Measurements from ENCODE around the gene FICD.
A peak's percentile ranks its signal among the peaks of the same experiment; 100 is the strongest.
"Not testable (repeated sequence)": the region's sequence is repeated elsewhere in the genome, so short reads cannot be mapped to it uniquely, and the experiment has no call there.

FICD gene

DNA sequence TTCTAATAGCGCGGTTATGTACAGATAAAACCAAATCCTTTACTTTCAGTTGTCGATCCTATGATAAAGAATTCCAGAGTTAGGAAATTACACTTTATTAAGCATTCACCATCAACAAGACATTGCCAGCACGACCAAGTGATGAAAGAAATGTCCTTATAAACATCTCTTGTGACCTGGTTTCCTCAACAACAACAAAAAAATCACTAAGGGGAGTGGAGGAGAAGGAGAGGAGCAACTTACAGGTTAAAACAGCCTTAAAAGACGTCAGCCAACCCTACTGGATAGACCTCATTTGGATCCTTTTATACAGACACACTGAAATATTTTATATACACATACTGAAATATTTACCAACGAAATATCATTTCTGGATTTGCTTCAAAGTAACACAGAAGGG, 23.1 kb downstream of the FICD start:
- Mint-ChIP-seq H3K27ac (no peak overlapping the region), H3K36me3 (ENCODE audit: low read depth) (peaks cover 55% of the 10 kb centered on the region), H3K9me3 (no peaks in the 10 kb centered on the region), H3K4me1 (ENCODE audit: low read depth) (peaks cover 3% of the 10 kb centered on the region), H3K4me3 (no peak overlapping the region), H3K27me3 (ENCODE audit: low read depth) (no peaks in the 10 kb centered on the region)
- no peak for DNase-seq (ENCODE audit: low spot score)

DNA sequence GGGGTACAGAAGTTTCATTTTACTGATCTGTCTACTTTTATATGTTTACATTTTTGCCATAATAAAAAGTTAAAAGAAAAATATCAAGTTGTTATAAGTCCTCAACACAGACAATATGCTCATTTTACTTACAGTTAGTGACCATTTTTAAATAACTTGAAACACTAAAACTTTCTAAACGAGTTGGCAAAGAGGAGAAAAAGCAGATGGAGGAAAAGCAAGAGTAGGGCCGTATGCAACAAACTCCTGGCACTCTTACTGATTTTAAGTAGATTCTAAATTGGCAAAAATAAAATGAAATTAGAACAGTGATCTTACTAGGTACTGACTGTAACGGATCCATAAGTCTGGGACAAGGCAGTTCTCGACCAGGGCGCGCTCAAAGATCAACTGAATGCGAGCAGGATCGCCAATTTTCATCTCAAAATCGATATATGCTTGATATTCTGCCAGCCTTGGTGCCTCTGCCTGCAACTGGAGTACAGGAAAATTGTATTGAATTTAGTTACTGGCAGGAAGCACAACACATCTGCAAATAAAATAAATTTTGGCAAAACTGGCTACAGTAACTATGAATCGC, 23.6 kb downstream of the FICD start:
- peaks cover 57% of the 10 kb centered on the region for H3K36me3 Mint-ChIP-seq (ENCODE audit: low read depth)
- H3K4me1 Mint-ChIP-seq (ENCODE audit: low read depth): peaks cover 3% of the 10 kb centered on the region
- no peak overlapping the region for H3K27ac Mint-ChIP-seq
- H3K9me3 Mint-ChIP-seq: no peaks in the 10 kb centered on the region
- DNase-seq (ENCODE audit: low spot score): no peak
- H3K27me3 Mint-ChIP-seq (ENCODE audit: low read depth): no peaks in the 10 kb centered on the region
- no peak overlapping the region for H3K4me3 Mint-ChIP-seq

DNA sequence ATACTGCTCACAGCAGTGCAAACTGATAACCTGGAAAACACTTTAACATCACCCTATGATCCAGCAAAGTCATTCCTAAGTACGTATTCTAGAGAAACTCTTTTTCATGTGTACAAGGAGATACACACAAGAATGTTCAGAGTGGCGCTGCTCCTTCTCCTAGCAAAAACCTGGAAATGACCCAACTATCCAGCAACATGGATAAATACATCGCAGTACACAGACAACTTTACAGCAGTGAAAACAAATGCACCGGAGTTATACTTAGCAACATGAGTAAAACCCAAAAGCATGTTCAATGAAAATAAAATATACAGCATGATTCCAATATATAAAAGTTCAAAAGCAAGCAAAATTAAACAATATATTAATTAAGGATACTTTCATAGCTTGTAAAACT, 27.2 kb downstream of the FICD start:
- Mint-ChIP-seq H3K4me3 (no peak overlapping the region), H3K4me1 (ENCODE audit: low read depth) (peaks cover 3% of the 10 kb centered on the region)

DNA sequence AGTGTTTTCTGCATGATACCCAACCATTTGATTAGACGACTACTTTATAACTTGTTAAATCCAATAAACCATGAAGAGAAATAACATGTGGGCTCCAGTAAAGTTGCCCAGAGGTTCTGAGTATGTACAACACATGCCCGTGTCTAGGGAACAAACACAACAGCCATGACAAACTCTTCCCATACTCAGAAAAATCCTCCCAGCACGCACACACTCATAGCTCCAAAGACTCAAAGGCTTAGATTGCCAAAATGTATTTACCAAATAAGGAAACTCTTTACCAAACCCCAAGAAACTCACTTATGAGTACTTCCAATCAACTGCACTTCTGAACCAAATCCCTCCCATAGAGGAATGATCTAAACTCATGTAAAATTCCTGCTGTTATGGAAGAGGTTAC, 28.6 kb downstream of the FICD start:
- Mint-ChIP-seq H3K4me1 (ENCODE audit: low read depth) (peaks cover 3% of the 10 kb centered on the region), H3K9me3 (no peaks in the 10 kb centered on the region), H3K27ac (no peak overlapping the region), H3K4me3 (no peak overlapping the region), H3K27me3 (ENCODE audit: low read depth) (no peaks in the 10 kb centered on the region), H3K36me3 (ENCODE audit: low read depth) (peaks cover 48% of the 10 kb centered on the region)
- DNase-seq (ENCODE audit: low spot score): no peak

More for the DNA sequence above, 27.2 kb downstream of the FICD start:
- peaks cover 50% of the 10 kb centered on the region for H3K36me3 Mint-ChIP-seq (ENCODE audit: low read depth)
- DNase-seq (ENCODE audit: low spot score): no peak
- no peaks in the 10 kb centered on the region for H3K27me3 Mint-ChIP-seq (ENCODE audit: low read depth)
- H3K27ac Mint-ChIP-seq: no peak overlapping the region
- H3K9me3 Mint-ChIP-seq: no peaks in the 10 kb centered on the region

DNA sequence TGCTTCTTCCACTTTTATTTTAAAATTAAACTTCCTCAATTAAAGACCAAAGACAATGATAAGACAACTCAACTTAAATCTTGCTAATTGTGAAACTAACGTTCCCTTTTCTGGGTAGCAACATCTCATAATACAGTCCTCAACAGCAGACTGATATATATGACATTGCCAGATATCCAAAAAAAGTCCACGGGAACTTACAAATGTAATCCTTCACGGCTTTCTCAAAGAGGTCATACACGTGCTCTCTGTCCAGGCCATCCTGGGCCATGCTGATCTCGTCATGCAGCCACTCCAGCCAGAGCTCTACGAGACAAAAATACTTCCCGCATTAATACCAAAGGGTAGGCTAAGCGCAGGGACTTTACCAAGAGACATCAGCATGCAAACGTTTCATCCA, 32.6 kb downstream of the FICD start:
- DNase-seq (ENCODE audit: low spot score): no peak
- Mint-ChIP-seq H3K4me1 (ENCODE audit: low read depth) (peaks cover 20% of the 10 kb centered on the region), H3K4me3 (no peak overlapping the region), H3K27ac (no peak overlapping the region), H3K27me3 (ENCODE audit: low read depth) (no peaks in the 10 kb centered on the region), H3K9me3 (no peaks in the 10 kb centered on the region), H3K36me3 (ENCODE audit: low read depth) (peaks cover 50% of the 10 kb centered on the region)

DNA sequence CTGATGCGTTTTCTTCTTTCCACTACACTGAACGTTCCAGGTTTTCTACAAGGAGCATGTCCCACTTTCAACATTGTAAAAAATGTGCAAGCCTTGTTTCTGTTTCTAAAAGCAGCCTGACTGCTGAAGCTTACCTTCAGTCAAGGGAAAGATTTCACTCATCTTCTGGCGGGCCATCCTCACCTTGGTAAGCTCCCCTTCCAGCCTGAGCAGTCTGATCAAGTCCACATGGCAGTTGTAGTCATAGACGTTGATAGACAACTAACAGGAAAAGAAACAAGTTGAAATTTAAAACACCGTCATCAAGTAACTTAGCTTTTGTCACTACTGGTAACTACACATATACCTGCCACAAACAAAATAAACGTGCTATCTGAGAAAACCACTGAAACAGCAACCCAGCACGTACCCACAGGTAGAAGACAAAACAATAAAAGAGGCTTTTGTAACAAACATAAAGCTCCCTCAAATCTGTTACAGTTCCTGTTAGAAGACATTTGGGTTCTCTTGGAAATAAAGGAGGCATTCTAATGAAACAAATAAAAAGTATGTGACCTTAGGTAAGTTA, 34.0 kb downstream of the FICD start:
- Mint-ChIP-seq H3K27me3 (ENCODE audit: low read depth) (no peaks in the 10 kb centered on the region), H3K4me1 (ENCODE audit: low read depth) (peaks cover 30% of the 10 kb centered on the region), H3K36me3 (ENCODE audit: low read depth) (peaks cover 40% of the 10 kb centered on the region), H3K27ac (no peak overlapping the region), H3K4me3 (no peak overlapping the region), H3K9me3 (no peaks in the 10 kb centered on the region)
- DNase-seq (ENCODE audit: low spot score): no peak

DNA sequence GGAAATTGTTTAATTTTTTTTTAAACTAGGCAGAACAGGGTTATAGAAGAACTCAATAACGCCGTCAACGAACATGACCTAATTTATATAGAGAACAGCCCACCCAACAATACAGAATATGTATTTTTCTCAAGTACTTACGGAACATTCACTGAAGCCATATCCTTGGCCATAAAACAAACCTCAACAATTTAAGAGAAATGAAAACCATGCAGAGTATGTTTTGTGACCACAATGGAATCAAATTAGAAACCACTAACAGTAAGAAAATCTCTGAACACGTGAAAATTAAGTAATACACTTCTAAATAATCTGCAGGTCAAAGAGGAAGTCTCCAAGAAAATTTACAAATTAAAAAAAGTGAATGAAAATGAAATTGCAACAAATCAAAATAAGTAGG, 36.5 kb downstream of the FICD start:
- Mint-ChIP-seq H3K27me3 (ENCODE audit: low read depth) (no peaks in the 10 kb centered on the region), H3K4me3 (no peak overlapping the region), H3K9me3 (no peaks in the 10 kb centered on the region), H3K4me1 (ENCODE audit: low read depth) (peaks cover 36% of the 10 kb centered on the region), H3K36me3 (ENCODE audit: low read depth) (peaks cover 27% of the 10 kb centered on the region), H3K27ac (no peak overlapping the region)
- DNase-seq (ENCODE audit: low spot score): no peak

DNA sequence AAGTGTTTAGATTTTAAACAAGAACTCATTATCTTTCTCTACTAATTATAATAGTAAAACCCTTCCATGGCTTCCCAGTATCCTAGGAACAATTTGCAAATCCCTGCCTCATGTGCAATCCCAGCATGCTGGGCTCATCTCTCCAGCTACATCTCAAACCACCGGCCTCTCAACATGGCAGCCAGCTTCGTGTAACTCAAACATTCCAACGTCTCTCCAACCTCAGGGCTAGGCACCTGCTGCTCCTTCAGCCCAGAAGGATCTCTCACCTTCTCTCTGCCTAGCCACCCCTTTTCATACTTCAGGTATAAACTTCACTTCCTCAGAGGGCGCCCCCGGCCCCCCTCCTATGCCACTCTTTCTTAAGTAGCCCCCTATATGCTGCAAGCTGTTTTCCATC, 38.7 kb downstream of the FICD start:
- no peak for DNase-seq (ENCODE audit: low spot score)
- Mint-ChIP-seq H3K4me3 (no peak overlapping the region), H3K27me3 (ENCODE audit: low read depth) (no peaks in the 10 kb centered on the region), H3K9me3 (no peaks in the 10 kb centered on the region), H3K4me1 (ENCODE audit: low read depth) (peaks cover 44% of the 10 kb centered on the region), H3K36me3 (ENCODE audit: low read depth) (peaks cover 21% of the 10 kb centered on the region), H3K27ac (no peak overlapping the region)

DNA sequence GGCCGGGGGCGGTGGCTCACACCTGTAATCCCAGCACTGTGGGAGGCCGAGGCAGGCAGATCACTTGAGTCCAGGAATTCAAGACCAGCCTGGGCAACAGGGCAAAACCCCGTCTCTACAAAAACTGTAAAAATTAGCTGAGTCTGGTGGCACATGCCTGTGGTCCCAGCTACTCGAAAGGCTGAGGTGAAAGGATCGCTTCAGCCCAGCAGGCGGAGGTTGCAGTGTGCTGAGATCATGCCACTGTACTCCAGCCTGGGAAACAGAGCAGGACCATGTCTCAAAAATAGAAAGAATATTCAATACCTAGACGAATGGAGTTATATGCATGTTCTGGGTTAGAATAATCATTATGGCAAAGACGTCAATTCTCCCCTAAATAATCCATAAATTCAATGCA, 40.3 kb downstream of the FICD start:
- peaks cover 19% of the 10 kb centered on the region for H3K36me3 Mint-ChIP-seq (ENCODE audit: low read depth)
- peaks cover 53% of the 10 kb centered on the region for H3K4me1 Mint-ChIP-seq (ENCODE audit: low read depth)
- DNase-seq (ENCODE audit: low spot score); H3K9me3 Mint-ChIP-seq; H3K4me3 Mint-ChIP-seq; H3K27me3 Mint-ChIP-seq (ENCODE audit: low read depth); H3K27ac Mint-ChIP-seq: not testable (repeated sequence)

DNA sequence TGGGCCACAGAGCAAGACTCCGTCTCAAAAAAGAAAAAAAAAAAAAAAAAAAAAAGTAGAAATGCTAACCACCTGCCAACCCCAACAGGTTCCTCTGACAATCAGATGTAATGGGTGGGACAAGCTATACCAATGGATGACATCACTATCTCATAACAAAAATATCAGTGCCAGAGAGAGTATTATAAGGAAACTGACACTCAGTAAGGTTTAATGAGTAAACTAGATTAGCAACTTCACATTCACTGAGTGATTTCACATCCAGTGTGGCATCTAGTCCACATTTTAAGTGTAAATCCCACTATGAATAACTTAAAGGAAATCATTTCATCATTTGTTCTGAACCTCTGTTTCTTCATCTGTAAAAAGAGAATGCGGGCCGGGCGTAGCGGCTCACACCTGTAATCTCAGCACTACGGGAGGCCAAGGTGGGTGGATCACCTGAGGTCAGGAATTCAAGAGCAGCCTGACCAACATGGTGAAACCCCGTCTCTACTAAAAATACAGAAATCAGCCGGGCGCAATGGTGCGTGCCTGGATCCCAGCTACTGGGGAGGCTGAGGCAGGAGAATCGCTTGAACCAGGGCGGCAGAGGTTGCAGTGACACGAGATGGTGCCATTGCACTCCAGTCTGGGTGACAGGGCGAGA, 44.1 kb downstream of the FICD start:
- no peaks in the 10 kb centered on the region for H3K9me3 Mint-ChIP-seq
- H3K36me3 Mint-ChIP-seq (ENCODE audit: low read depth): peaks cover 13% of the 10 kb centered on the region
- no peaks in the 10 kb centered on the region for H3K27me3 Mint-ChIP-seq (ENCODE audit: low read depth)
- H3K4me1 Mint-ChIP-seq (ENCODE audit: low read depth): peaks cover 33% of the 10 kb centered on the region
- no peak for DNase-seq (ENCODE audit: low spot score)
- H3K4me3 Mint-ChIP-seq: peak overlapping the region; percentile 99
- H3K27ac Mint-ChIP-seq: peak overlapping the region; percentile 46

DNA sequence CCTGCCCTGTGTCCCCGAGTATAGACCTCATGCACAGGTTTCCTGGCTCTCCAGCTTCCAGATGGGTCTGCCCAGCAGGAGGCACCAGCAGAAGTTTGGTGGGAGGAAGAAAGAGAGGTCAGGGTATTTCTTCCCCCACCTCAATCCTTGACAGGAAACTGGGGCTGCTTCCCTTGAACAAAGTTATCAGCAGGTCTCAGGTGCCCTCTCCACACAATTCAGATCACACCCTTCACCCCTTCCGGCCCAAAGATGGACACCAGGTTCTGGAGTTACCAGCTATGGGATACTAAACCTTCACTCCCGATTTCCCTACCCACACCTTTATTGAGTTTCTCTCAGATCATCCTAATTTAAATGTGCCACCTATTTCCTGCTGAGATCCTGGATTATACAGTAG, 44.7 kb downstream of the FICD start:
- Mint-ChIP-seq H3K36me3 (ENCODE audit: low read depth) (peaks cover 19% of the 10 kb centered on the region), H3K9me3 (no peaks in the 10 kb centered on the region), H3K4me3 (peak overlapping the region; percentile 99), H3K27ac (peak overlapping the region; percentile 99), H3K4me1 (ENCODE audit: low read depth) (peaks cover 32% of the 10 kb centered on the region), H3K27me3 (ENCODE audit: low read depth) (no peaks in the 10 kb centered on the region)
- no peak for DNase-seq (ENCODE audit: low spot score)

DNA sequence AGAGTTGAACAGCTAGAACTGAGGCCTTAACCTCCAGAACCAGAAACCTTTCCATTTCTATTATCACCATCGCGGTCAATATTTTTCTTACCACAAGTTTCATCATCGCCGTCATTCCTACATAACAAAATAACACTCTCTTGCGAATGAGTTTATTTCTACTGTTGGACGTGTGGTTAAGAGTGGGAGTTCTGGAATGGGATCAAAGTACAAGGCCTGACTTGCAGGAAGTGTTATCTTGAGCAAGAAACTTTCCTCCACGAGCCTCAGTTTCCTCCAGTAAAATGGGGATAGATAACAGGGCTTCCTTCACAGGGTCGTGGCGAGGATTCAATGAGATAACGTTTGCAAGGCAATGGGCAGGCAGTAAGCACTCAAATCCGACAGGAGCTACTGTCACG, 45.2 kb downstream of the FICD start:
- no peaks in the 10 kb centered on the region for H3K27me3 Mint-ChIP-seq (ENCODE audit: low read depth)
- no peak for DNase-seq (ENCODE audit: low spot score)
- H3K4me3 Mint-ChIP-seq: peak overlapping the region; percentile 99
- peaks cover 30% of the 10 kb centered on the region for H3K4me1 Mint-ChIP-seq (ENCODE audit: low read depth)
- H3K27ac Mint-ChIP-seq: peak overlapping the region; percentile 99
- no peaks in the 10 kb centered on the region for H3K9me3 Mint-ChIP-seq
- peaks cover 21% of the 10 kb centered on the region for H3K36me3 Mint-ChIP-seq (ENCODE audit: low read depth)

DNA sequence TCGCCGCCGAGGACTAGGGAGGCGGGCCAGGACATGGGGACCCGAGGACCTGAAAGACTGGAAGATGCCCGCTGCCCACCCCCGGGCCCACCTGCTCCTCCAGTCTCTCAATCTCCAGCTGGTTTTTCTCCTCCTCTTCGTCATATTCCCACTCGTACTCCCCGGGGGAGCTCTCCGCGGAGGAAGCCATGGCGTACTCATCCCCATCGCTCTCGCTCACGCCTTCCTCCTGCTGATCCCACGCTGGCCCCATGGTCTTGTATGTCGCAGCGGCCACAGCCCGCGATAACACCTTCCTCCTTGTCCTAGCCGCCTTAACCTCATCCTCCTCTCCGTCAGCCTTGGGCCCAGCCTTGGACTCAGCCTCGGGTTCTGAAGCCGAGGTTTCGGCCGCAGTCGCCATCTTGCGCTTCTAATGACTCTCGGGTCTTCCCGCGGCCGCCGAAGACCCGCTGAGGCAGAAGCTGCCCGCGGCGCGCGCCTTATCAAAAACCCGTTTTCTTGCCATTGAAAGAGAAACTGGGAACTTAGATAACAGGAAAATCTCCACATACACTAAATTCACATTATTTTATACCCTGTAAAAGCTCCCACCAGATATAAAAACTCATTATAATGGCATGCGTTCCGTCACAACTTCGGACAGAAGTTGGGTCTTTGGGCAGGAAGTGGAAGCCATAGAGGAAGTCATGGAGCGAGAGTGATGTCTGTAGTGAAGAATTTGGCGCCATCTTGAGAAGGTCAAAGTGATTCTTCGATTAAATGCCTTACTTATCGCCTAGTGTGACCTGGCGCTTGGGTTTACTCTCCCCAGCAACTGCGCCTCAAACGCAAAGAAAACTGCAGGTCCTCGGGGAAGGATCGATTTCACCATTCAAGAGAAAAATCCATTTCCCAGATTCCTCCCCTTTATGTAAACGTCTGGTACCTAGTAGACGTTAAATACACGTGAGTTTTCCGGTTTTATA, 46.0 kb downstream of the FICD start, which contains the start of gene SART3:
Gene SART3 (minus strand): TSS at position 422 of the 968 bp plus-strand sequence. CDS start 19 bp downstream, at position 403.
- Mint-ChIP-seq H3K4me3 (peak within 1 kb of the TSS; percentile 99), H3K9me3 (no peaks in the 10 kb centered on the region), H3K36me3 (ENCODE audit: low read depth) (peaks cover 25% of the 10 kb centered on the region), H3K27ac (peak within 1 kb of the TSS; percentile 99), H3K27me3 (ENCODE audit: low read depth) (no peaks in the 10 kb centered on the region), H3K4me1 (ENCODE audit: low read depth) (peaks cover 30% of the 10 kb centered on the region)
- peak; percentile 79 for DNase-seq (ENCODE audit: low spot score)
